ENCODE data around the gene ATXN10. TPM values are rescaled to one million over a fixed set of nuclear protein-coding genes. Genes with fewer than 3 reads are reported as not detected.

ATXN10 gene
- total and polyA plus RNA-seq, 2 experiments from 2014 or later: 99.0 to 163 TPM

DNA sequence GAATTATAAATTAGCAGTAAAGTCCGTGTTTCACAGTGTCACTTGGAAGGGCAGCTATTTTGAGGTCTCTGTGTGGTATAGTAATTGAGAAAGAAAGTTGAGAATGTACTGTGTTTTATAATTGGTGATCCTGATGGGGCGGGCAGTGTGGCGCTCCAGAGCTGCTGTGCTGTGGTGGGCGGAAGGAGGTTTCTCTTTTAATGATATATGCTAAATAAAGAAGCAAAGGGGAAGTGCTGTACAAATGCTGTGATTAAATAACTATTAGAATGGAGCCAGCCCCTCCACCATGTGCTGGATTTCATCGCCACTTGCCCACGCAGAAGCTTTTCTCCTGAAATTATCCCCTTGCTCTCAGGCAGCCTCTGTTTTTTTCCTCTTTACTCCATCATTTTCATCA, 24.6 kb downstream of the ATXN10 start:
- peak overlapping the region; percentile 18 for H3K27ac ChIP-seq (ENCODE audit: low read depth)
- H2AFZ ChIP-seq: no peak overlapping the region
- H3K4me3 ChIP-seq: no peak overlapping the region
- no peaks in the 10 kb centered on the region for H3K27me3 ChIP-seq (ENCODE audit: insufficient read depth)
- no peak for DNase-seq (ENCODE audit: low spot score)
- no peaks in the 10 kb centered on the region for H3K27me3 Mint-ChIP-seq (ENCODE audit: insufficient read depth, low read depth, poor library complexity)
- H3K36me3 Mint-ChIP-seq (ENCODE audit: low read depth): peaks cover 51% of the 10 kb centered on the region
- TF ChIP-seq, protein P1, sequence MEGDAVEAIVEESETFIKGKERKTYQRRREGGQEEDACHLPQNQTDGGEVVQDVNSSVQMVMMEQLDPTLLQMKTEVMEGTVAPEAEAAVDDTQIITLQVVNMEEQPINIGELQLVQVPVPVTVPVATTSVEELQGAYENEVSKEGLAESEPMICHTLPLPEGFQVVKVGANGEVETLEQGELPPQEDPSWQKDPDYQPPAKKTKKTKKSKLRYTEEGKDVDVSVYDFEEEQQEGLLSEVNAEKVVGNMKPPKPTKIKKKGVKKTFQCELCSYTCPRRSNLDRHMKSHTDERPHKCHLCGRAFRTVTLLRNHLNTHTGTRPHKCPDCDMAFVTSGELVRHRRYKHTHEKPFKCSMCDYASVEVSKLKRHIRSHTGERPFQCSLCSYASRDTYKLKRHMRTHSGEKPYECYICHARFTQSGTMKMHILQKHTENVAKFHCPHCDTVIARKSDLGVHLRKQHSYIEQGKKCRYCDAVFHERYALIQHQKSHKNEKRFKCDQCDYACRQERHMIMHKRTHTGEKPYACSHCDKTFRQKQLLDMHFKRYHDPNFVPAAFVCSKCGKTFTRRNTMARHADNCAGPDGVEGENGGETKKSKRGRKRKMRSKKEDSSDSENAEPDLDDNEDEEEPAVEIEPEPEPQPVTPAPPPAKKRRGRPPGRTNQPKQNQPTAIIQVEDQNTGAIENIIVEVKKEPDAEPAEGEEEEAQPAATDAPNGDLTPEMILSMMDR (conservative IDR thresholded peaks at IDR 0.05; ENCODE audit: low read depth in 2 of 2): no peak
- TF ChIP-seq JUNB (IDR thresholded peaks at IDR 0.05; ENCODE audit: unreplicated experiment) (no peak), EZH2 (IDR thresholded peaks at IDR 0.05; ENCODE audit: low read depth, unreplicated experiment) (no peak)
- H3K4me3 Mint-ChIP-seq: no peak overlapping the region
- H3F3A ChIP-seq (replicated peaks; ENCODE audit: low read depth): no peaks in the 10 kb centered on the region
- 0 out of 3 replicates have a peak, but pooled peaks cover 2% of the 10 kb centered on the region for H3K4me1 Mint-ChIP-seq
- no peak for ATAC-seq
- H3K9me2 ChIP-seq (ENCODE audit: insufficient read depth): no peaks in the 10 kb centered on the region
- peaks cover 21% of the 10 kb centered on the region for H3K36me3 ChIP-seq (ENCODE audit: insufficient read depth)
- 0 out of 2 replicates have a peak, but pooled peaks cover 8% of the 10 kb centered on the region for H3K4me1 ChIP-seq (ENCODE audit: insufficient read depth)
- peaks cover 10% of the 10 kb centered on the region; the same call in 1 of the 2 replicates for H4K20me1 ChIP-seq (replicated peaks; ENCODE audit: insufficient read depth)
- H3K4me2 ChIP-seq: no peak overlapping the region
- peaks cover 63% of the 10 kb centered on the region for H3K79me2 ChIP-seq (replicated peaks; ENCODE audit: insufficient read depth)
- H3K9me3 Mint-ChIP-seq: no peaks in the 10 kb centered on the region
- H3K27ac Mint-ChIP-seq: peak overlapping the region; percentile 37; the same call in 1 of the 2 replicates

DNA sequence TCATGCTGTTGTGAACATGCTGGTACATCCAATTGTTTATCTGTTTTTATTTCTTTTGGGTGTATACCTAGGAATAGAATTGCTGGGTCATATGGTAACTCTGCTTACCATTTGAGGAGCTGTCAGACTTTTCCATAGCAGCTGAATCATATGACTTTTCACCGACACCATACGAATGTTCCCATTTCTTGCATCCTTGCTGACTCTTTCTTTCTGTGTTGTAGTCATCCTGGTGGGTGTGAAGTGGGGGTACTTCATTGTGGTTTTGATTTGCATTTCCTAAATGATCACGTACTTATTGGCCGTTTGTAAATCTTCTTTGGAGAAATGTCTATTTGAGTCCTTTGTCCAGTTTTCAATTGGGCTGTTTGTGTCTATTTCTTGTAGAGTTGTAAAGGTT, 26.5 kb downstream of the ATXN10 start:
- H3K27ac Mint-ChIP-seq: no peak overlapping the region
- TF ChIP-seq, protein P1 (conservative IDR thresholded peaks at IDR 0.05; ENCODE audit: low read depth in 2 of 2): no peak
- no peak for TF ChIP-seq POLR2AphosphoS5 (IDR thresholded peaks at IDR 0.05; ENCODE audit: low read depth)
- TF ChIP-seq STAT1 (IDR thresholded peaks at IDR 0.05; ENCODE audit: unreplicated experiment): no peak
- TF ChIP-seq, protein P2, sequence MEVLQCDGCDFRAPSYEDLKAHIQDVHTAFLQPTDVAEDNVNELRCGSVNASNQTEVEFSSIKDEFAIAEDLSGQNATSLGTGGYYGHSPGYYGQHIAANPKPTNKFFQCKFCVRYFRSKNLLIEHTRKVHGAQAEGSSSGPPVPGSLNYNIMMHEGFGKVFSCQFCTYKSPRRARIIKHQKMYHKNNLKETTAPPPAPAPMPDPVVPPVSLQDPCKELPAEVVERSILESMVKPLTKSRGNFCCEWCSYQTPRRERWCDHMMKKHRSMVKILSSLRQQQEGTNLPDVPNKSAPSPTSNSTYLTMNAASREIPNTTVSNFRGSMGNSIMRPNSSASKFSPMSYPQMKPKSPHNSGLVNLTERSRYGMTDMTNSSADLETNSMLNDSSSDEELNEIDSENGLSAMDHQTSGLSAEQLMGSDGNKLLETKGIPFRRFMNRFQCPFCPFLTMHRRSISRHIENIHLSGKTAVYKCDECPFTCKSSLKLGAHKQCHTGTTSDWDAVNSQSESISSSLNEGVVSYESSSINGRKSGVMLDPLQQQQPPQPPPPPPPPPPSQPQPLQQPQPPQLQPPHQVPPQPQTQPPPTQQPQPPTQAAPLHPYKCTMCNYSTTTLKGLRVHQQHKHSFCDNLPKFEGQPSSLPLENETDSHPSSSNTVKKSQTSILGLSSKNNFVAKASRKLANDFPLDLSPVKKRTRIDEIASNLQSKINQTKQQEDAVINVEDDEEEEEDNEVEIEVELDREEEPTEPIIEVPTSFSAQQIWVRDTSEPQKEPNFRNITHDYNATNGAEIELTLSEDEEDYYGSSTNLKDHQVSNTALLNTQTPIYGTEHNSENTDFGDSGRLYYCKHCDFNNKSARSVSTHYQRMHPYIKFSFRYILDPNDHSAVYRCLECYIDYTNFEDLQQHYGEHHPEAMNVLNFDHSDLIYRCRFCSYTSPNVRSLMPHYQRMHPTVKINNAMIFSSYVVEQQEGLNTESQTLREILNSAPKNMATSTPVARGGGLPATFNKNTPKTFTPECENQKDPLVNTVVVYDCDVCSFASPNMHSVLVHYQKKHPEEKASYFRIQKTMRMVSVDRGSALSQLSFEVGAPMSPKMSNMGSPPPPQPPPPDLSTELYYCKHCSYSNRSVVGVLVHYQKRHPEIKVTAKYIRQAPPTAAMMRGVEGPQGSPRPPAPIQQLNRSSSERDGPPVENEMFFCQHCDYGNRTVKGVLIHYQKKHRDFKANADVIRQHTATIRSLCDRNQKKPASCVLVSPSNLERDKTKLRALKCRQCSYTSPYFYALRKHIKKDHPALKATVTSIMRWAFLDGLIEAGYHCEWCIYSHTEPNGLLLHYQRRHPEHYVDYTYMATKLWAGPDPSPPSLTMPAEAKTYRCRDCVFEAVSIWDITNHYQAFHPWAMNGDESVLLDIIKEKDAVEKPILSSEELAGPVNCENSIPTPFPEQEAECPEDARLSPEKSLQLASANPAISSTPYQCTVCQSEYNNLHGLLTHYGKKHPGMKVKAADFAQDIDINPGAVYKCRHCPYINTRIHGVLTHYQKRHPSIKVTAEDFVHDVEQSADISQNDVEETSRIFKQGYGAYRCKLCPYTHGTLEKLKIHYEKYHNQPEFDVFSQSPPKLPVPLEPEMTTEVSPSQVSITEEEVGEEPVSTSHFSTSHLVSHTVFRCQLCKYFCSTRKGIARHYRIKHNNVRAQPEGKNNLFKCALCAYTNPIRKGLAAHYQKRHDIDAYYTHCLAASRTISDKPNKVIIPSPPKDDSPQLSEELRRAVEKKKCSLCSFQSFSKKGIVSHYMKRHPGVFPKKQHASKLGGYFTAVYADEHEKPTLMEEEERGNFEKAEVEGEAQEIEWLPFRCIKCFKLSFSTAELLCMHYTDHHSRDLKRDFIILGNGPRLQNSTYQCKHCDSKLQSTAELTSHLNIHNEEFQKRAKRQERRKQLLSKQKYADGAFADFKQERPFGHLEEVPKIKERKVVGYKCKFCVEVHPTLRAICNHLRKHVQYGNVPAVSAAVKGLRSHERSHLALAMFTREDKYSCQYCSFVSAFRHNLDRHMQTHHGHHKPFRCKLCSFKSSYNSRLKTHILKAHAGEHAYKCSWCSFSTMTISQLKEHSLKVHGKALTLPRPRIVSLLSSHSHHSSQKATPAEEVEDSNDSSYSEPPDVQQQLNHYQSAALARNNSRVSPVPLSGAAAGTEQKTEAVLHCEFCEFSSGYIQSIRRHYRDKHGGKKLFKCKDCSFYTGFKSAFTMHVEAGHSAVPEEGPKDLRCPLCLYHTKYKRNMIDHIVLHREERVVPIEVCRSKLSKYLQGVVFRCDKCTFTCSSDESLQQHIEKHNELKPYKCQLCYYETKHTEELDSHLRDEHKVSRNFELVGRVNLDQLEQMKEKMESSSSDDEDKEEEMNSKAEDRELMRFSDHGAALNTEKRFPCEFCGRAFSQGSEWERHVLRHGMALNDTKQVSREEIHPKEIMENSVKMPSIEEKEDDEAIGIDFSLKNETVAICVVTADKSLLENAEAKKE (CRISPR knock-in tag; IDR thresholded peaks at IDR 0.05): no peak
- no peak for TF ChIP-seq ZNF114 (CRISPR knock-in tag; IDR thresholded peaks at IDR 0.05)
- no peak for TF ChIP-seq NANOG (IDR thresholded peaks at IDR 0.05; ENCODE audit: borderline replicate concordance)
- TF ChIP-seq EZH2 (IDR thresholded peaks at IDR 0.05; ENCODE audit: low read depth, unreplicated experiment): no peak

More for the DNA sequence above, 26.5 kb downstream of the ATXN10 start:
- Histone ChIP-seq H3K27me3 (ENCODE audit: insufficient read depth) (no peaks in the 10 kb centered on the region), H3K4me2 (no peak overlapping the region), H3K79me2 (replicated peaks; ENCODE audit: insufficient read depth) (peaks cover 48% of the 10 kb centered on the region), H3K4me1 (ENCODE audit: insufficient read depth) (no peaks in the 10 kb centered on the region), H3K27ac (ENCODE audit: low read depth) (no peak overlapping the region), H3K36me3 (ENCODE audit: insufficient read depth) (peaks cover 26% of the 10 kb centered on the region), H3K4me3 (no peak overlapping the region), H3F3A (replicated peaks; ENCODE audit: low read depth) (no peaks in the 10 kb centered on the region), H3K9me2 (ENCODE audit: insufficient read depth) (no peaks in the 10 kb centered on the region), H4K20me1 (replicated peaks; ENCODE audit: insufficient read depth) (peaks cover 10% of the 10 kb centered on the region; the same call in 1 of the 2 replicates), H2AFZ (no peak overlapping the region)
- no peak for DNase-seq (ENCODE audit: low spot score)
- ATAC-seq: no peak
- no peaks in the 10 kb centered on the region for H3K9me3 Mint-ChIP-seq
- H3K27me3 Mint-ChIP-seq (ENCODE audit: insufficient read depth, low read depth, poor library complexity): no peaks in the 10 kb centered on the region
- no peak overlapping the region for H3K4me3 Mint-ChIP-seq
- H3K36me3 Mint-ChIP-seq (ENCODE audit: low read depth): peaks cover 50% of the 10 kb centered on the region
- no peaks in the 10 kb centered on the region for H3K4me1 Mint-ChIP-seq

Data from GM23338 (cell line).